ENCODE results near the gene PLA2G4E. TPM values are rescaled to one million over a fixed set of nuclear protein-coding genes. Genes with fewer than 3 reads are reported as not detected.

The PLA2G4E gene
- total RNA-seq, 1 donor from 2014 or later: 1.0 TPM

- Mint-ChIP-seq H3K9me3 (ENCODE audit: unreplicated experiment) (no peaks in the 10 kb centered on the region), H3K27me3 (ENCODE audit: unreplicated experiment) (peaks cover 5% of the 10 kb centered on the region), H3K27ac (ENCODE audit: unreplicated experiment) (no peak overlapping the region), H3K4me1 (ENCODE audit: low read depth, unreplicated experiment) (no peaks in the 10 kb centered on the region), H3K36me3 (ENCODE audit: unreplicated experiment) (no peaks in the 10 kb centered on the region), H3K4me3 (ENCODE audit: unreplicated experiment) (no peak overlapping the region)
- DNase-seq: no peak
- TF ChIP-seq CTCF (IDR thresholded peaks at IDR 0.05; ENCODE audit: partially characterized antibody, unreplicated experiment): no peak
Measured at GRCh38 chr15:41978534-41978933, 42.3 kb downstream of the PLA2G4E start.

GRCh38 chr15:41977757-41978383 lies 43.0 kb downstream of the PLA2G4E start:
- TF ChIP-seq CTCF (IDR thresholded peaks at IDR 0.05; ENCODE audit: partially characterized antibody, unreplicated experiment): no peak

GRCh38 chr15:41975669-41976068 lies 45.2 kb downstream of the PLA2G4E start:
- Mint-ChIP-seq H3K4me1 (ENCODE audit: low read depth, unreplicated experiment) (no peaks in the 10 kb centered on the region), H3K27ac (ENCODE audit: unreplicated experiment) (no peak overlapping the region), H3K36me3 (ENCODE audit: unreplicated experiment) (no peaks in the 10 kb centered on the region), H3K4me3 (ENCODE audit: unreplicated experiment) (no peak overlapping the region), H3K27me3 (ENCODE audit: unreplicated experiment) (peaks cover 9% of the 10 kb centered on the region), H3K9me3 (ENCODE audit: unreplicated experiment) (peaks cover 5% of the 10 kb centered on the region)
- TF ChIP-seq CTCF (IDR thresholded peaks at IDR 0.05; ENCODE audit: partially characterized antibody, unreplicated experiment): no peak
- DNase-seq: no peak

More at GRCh38 chr15:41977757-41978383, 43.0 kb downstream of the PLA2G4E start:
- Mint-ChIP-seq H3K9me3 (ENCODE audit: unreplicated experiment) (peaks cover 2% of the 10 kb centered on the region), H3K27me3 (ENCODE audit: unreplicated experiment) (peaks cover 5% of the 10 kb centered on the region), H3K36me3 (ENCODE audit: unreplicated experiment) (no peaks in the 10 kb centered on the region), H3K27ac (ENCODE audit: unreplicated experiment) (no peak overlapping the region), H3K4me1 (ENCODE audit: low read depth, unreplicated experiment) (no peaks in the 10 kb centered on the region), H3K4me3 (ENCODE audit: unreplicated experiment) (no peak overlapping the region)
- DNase-seq: no peak

- Mint-ChIP-seq H3K27ac (ENCODE audit: unreplicated experiment) (no peak overlapping the region), H3K9me3 (ENCODE audit: unreplicated experiment) (peaks cover 5% of the 10 kb centered on the region), H3K4me3 (ENCODE audit: unreplicated experiment) (no peak overlapping the region), H3K4me1 (ENCODE audit: low read depth, unreplicated experiment) (no peaks in the 10 kb centered on the region), H3K36me3 (ENCODE audit: unreplicated experiment) (no peaks in the 10 kb centered on the region), H3K27me3 (ENCODE audit: unreplicated experiment) (peaks cover 8% of the 10 kb centered on the region)
- no peak for DNase-seq
- TF ChIP-seq CTCF (IDR thresholded peaks at IDR 0.05; ENCODE audit: partially characterized antibody, unreplicated experiment): no peak
Measured at GRCh38 chr15:41974041-41974440, 46.8 kb downstream of the PLA2G4E start.

All from glutamatergic neuron (in vitro differentiated cells).